GM06990 (cell line): Measurements from ENCODE around the gene BAIAP2.

Source experiments
- DNase-seq: peaks from one replicate; pipeline ENCODE4 v3.0.0-alpha.2; 2011; ENCODE audit not compliant: insufficient read length; ENCODE audit errors: extremely low read depth
- H3K27me3 ChIP-seq: replicated peaks from 2 replicates; pipeline ENCODE4 v1.6.0; 2011; ENCODE audit warnings: low read length; ENCODE audit not compliant: control insufficient read depth, insufficient read depth
- H3K36me3 ChIP-seq: 2 replicates; pipeline ENCODE4 v1.5.1; 2011; ENCODE audit warnings: low read length; ENCODE audit not compliant: control insufficient read depth, insufficient read depth
- H3K4me3 ChIP-seq: replicated peaks from 2 replicates; pipeline ENCODE4 v1.5.1; 2011; ENCODE audit warnings: low read depth, mild to moderate bottlenecking, control low read depth, low read length
- CTCF ChIP-seq: IDR thresholded peaks from 2 replicates; pipeline ENCODE4 v1.5.1; 2011; ENCODE audit warnings: low read length, control low read depth, mild to moderate bottlenecking, inconsistent platforms; ENCODE audit not compliant: insufficient read depth, poor library complexity, severe bottlenecking

The BAIAP2 gene

GRCh38 chr17:81127526-81128177 is 92.7 kb downstream of the BAIAP2 start:
- Histone ChIP-seq H3K27me3 (no peaks in the 10 kb centered on the region), H3K36me3 (no peaks in the 10 kb centered on the region), H3K4me3 (no peak overlapping the region)
- no peak for TF ChIP-seq CTCF
- no peak for DNase-seq

DNA sequence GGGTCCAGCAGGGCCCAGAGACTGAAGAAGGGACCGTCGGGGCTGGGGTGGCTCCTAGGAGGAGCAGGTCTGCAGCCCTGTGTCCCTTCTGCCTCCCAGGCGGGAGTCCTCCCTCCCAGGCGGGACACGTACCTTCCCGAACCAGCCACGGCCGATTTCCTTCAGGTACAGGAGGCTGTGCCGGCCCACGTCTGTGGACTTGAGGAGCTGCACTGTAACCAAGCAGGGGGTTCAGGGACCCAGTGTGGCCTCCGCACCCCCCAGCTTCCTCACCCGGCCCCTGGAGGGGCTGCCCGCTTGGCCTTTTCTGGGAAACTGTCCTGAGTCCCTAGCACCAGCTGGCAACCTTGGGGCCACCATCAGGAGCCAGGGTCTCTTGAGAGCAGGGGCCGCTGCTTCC is 93.4 kb downstream of the BAIAP2 start:
- TF ChIP-seq CTCF = no peak
- Histone ChIP-seq H3K4me3 (no peak overlapping the region), H3K27me3 (no peaks in the 10 kb centered on the region), H3K36me3 (no peaks in the 10 kb centered on the region)
- no peak for DNase-seq

DNA sequence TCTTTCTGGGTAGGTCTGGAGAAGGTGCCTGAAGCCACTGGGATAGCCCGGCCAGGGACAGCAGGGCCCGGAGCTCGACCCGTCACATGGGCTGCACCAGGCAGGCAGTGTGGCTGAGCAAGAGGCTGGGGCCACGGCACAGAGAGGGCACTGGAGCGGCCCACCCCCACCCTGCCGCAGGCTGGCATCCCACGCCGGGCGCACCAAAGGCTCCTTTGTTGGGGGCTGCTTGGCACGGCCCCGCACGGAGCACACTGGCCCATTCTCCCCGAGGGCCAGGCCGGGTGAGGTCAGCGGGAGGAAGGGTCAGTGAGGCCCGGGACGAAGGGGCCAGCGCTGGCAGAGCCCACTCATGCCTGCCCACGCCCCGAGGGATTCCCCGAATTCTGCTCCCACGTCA is 93.8 kb downstream of the BAIAP2 start:
- Histone ChIP-seq H3K27me3 (no peaks in the 10 kb centered on the region), H3K36me3 (no peaks in the 10 kb centered on the region), H3K4me3 (no peak overlapping the region)
- TF ChIP-seq CTCF = no peak
- no peak for DNase-seq

- Histone ChIP-seq H3K27me3 (no peaks in the 10 kb centered on the region), H3K4me3 (no peak overlapping the region), H3K36me3 (no peaks in the 10 kb centered on the region)
- no peak for TF ChIP-seq CTCF
- no peak for DNase-seq
Observed at GRCh38 chr17:81129289-81129688, 94.3 kb downstream of the BAIAP2 start.

DNA sequence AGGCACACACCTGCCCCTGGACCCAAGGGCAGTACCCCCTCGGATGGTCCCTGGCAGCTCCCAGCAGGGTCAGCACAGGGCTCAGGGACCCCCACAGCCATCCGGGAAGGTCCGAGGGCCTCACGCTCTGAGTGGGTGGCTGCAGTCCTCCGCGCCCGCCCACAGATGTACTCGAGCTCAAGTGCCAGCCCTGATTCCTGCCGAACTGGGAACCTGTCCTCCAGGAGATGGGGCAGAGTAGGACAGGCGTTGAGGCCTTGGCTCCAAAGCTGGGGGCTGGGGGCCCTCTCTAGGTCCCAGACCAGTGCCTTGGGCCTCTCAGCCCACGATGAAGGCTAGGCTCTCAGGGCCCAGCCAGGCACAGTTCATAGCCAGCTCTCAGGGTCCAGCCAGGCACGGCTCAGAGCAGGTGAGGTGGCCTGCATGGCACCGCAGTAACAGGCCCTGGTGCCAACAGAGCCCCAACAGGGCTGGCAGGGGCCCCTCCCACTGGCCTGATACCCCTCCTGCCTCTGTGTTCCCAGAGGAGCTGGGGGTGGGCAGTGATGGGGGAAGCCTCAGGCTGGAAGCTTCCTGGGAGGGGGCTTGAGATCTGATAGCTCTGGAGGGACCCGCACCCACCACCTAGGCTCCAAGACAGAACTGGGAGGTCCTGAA is 94.9 kb downstream of the BAIAP2 start:
- Histone ChIP-seq H3K4me3 (no peak overlapping the region), H3K27me3 (no peaks in the 10 kb centered on the region), H3K36me3 (no peaks in the 10 kb centered on the region)
- no peak for DNase-seq
- no peak for TF ChIP-seq CTCF
